Endothelial cell (in vitro differentiated cells): Measurements from ENCODE around the gene TTC7B. TPM values are rescaled to one million over a fixed set of nuclear protein-coding genes. Genes with fewer than 3 reads are reported as not detected.

Experiments used
- DNase-seq: peaks from one replicate; pipeline ENCODE4 v3.0.0; 2021; ENCODE audit warnings: low spot score
- H3K27ac Mint-ChIP-seq: one replicate; pipeline ENCODE4 v1.8.0; 2021; ENCODE audit warnings: mixed read lengths, inconsistent platforms; ENCODE audit not compliant: unreplicated experiment
- H3K27me3 Mint-ChIP-seq: one replicate; pipeline ENCODE4 v1.8.0; 2021; ENCODE audit warnings: mild to moderate bottlenecking, moderate library complexity, mixed read lengths, inconsistent platforms; ENCODE audit not compliant: unreplicated experiment
- H3K36me3 Mint-ChIP-seq: one replicate; pipeline ENCODE4 v1.8.0; 2021; ENCODE audit warnings: mild to moderate bottlenecking, low read depth, mixed read lengths, inconsistent platforms; ENCODE audit not compliant: unreplicated experiment
- H3K4me1 Mint-ChIP-seq: one replicate; pipeline ENCODE4 v1.8.0; 2021; ENCODE audit warnings: mild to moderate bottlenecking, mixed read lengths, inconsistent platforms; ENCODE audit not compliant: unreplicated experiment
- H3K4me3 Mint-ChIP-seq: one replicate; pipeline ENCODE4 v1.8.0; 2021; ENCODE audit warnings: mild to moderate bottlenecking, mixed read lengths, inconsistent platforms; ENCODE audit not compliant: unreplicated experiment
- H3K9me3 Mint-ChIP-seq: one replicate; pipeline ENCODE4 v1.8.0; 2021; ENCODE audit warnings: mixed read lengths, inconsistent platforms; ENCODE audit not compliant: unreplicated experiment
- total RNA-seq: library from RNA; stranded (reverse); fragmentation: NEBNext Ultra II Directional; extraction: Animal tissue kit (Norgen Biotek cat#: 25700); gene quantifications from one replicate; pipeline ENCODE4 v1.2.1, GENCODE V29; 2021; ENCODE audit not compliant: unreplicated experiment
- TF ChIP-seq, protein P1 (sequence below): fragments of 200-600 bp; sonication (generic); IDR thresholded peaks from one replicate; pipeline ENCODE4 v1.5.0; 2021; ENCODE audit warnings: antibody characterized with exemption; ENCODE audit not compliant: unreplicated experiment

The TTC7B gene
- total RNA-seq, 1 donor from 2014 or later = 93.5 TPM

GRCh38 chr14:90756755-90757345 is 59.4 kb downstream of the TTC7B start:
- Mint-ChIP-seq H3K9me3 (no peaks in the 10 kb centered on the region), H3K27ac (no peak overlapping the region), H3K4me1 (peaks cover 35% of the 10 kb centered on the region), H3K36me3 (peaks cover 9% of the 10 kb centered on the region), H3K4me3 (peak overlapping the region; percentile 47), H3K27me3 (peaks cover 9% of the 10 kb centered on the region)
- TF ChIP-seq, protein P1, sequence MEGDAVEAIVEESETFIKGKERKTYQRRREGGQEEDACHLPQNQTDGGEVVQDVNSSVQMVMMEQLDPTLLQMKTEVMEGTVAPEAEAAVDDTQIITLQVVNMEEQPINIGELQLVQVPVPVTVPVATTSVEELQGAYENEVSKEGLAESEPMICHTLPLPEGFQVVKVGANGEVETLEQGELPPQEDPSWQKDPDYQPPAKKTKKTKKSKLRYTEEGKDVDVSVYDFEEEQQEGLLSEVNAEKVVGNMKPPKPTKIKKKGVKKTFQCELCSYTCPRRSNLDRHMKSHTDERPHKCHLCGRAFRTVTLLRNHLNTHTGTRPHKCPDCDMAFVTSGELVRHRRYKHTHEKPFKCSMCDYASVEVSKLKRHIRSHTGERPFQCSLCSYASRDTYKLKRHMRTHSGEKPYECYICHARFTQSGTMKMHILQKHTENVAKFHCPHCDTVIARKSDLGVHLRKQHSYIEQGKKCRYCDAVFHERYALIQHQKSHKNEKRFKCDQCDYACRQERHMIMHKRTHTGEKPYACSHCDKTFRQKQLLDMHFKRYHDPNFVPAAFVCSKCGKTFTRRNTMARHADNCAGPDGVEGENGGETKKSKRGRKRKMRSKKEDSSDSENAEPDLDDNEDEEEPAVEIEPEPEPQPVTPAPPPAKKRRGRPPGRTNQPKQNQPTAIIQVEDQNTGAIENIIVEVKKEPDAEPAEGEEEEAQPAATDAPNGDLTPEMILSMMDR = no peak
- no peak for DNase-seq

- Mint-ChIP-seq H3K27me3 (peaks cover 9% of the 10 kb centered on the region), H3K36me3 (peaks cover 5% of the 10 kb centered on the region), H3K27ac (no peak overlapping the region), H3K4me3 (no peak overlapping the region), H3K9me3 (no peaks in the 10 kb centered on the region), H3K4me1 (peaks cover 24% of the 10 kb centered on the region)
- TF ChIP-seq, protein P1 = no peak
- DNase-seq = no peak
Observed at GRCh38 chr14:90755661-90756304, 60.4 kb downstream of the TTC7B start.

DNA sequence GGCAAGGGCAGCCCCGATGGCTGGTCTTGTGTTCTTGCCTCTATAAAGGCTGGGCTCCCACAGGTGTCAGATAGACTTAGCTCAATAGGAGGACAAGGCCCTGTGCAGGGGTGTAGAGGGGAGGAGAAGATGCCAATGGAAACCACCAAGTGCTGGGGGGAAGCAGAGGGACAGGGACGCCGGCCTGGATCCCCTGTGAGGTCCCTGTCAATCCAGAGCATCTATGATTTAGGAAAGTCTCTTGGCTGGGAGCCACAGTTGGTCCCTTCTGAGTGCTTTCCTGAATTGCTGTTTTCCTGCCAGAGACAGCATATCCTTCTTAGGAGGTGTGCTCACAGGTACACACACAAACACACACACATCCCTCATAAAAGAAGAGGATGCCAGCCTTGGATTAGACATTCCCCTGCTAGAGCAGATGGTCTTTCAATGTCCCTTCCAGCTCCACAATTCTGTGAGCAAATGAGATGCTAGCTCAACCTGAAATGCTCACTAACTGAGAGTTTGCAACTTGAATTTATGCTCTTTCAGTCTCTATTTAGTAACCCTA is 62.7 kb downstream of the TTC7B start:
- no peak for DNase-seq
- Mint-ChIP-seq H3K9me3 (peaks cover 4% of the 10 kb centered on the region), H3K36me3 (peaks cover 16% of the 10 kb centered on the region), H3K27me3 (peaks cover 13% of the 10 kb centered on the region), H3K27ac (no peak overlapping the region), H3K4me3 (no peak overlapping the region), H3K4me1 (peaks cover 7% of the 10 kb centered on the region)
- TF ChIP-seq, protein P1 = no peak

- H3K9me3 Mint-ChIP-seq = peaks cover 4% of the 10 kb centered on the region
- TF ChIP-seq, protein P1 = no peak
- peaks cover 5% of the 10 kb centered on the region for H3K27me3 Mint-ChIP-seq
- no peak for DNase-seq
- H3K36me3 Mint-ChIP-seq = peaks cover 23% of the 10 kb centered on the region
- no peak overlapping the region for H3K4me3 Mint-ChIP-seq
- no peak overlapping the region for H3K27ac Mint-ChIP-seq
- no peaks in the 10 kb centered on the region for H3K4me1 Mint-ChIP-seq
Observed at GRCh38 chr14:90750701-90751100, 65.5 kb downstream of the TTC7B start.

- no peaks in the 10 kb centered on the region for H3K4me1 Mint-ChIP-seq
- no peak overlapping the region for H3K4me3 Mint-ChIP-seq
- no peak overlapping the region for H3K27ac Mint-ChIP-seq
- TF ChIP-seq, protein P1 = no peak
- peaks cover 5% of the 10 kb centered on the region for H3K27me3 Mint-ChIP-seq
- peaks cover 4% of the 10 kb centered on the region for H3K9me3 Mint-ChIP-seq
- H3K36me3 Mint-ChIP-seq = peaks cover 26% of the 10 kb centered on the region
- no peak for DNase-seq
Observed at GRCh38 chr14:90750191-90750590, 66.0 kb downstream of the TTC7B start.
